ENCODE results near the gene GIPC1.

DNA sequence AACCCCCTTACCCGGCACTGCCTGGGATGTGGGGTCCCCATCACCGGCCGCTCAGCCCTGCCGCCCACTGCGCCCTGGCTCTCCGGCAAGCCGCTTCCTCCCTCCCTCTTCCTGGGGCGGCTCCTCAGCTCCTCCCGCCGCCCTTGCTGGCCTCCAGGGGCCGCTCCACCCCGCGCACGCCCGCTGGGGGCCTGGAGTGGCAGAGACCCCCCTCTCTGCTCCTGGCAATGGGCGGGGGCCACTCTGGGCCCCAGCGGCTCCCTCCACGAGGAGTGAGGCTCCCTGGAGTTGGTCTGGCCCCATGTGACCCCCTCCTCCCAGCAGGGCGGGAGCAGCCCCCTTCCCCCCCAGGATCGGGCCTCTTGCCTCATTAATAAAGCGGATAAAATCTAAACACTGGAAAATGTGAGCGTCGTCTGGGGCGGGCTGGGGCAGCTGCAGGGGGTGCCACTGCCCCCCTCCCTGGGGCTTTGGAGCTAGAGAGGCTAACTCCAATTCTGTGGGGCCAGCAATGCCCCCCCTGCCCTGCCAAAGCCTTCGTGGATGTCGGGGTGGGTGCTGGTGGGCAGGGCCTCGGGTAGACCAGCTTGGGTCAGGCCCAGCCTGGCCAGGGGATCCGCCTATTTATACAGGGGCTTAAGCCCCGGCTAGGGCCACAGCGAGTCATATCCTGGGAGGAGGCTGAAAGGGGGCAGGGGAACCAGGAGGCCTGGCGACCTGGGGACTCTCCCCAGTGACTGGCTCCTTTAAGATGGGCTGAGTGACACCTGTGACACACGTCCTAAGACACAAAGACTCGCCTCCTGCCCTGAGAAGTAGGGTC is 20.5 kb downstream of the GIPC1 start, which contains the start of gene PTGER1:
- TF ChIP-seq, protein P1, sequence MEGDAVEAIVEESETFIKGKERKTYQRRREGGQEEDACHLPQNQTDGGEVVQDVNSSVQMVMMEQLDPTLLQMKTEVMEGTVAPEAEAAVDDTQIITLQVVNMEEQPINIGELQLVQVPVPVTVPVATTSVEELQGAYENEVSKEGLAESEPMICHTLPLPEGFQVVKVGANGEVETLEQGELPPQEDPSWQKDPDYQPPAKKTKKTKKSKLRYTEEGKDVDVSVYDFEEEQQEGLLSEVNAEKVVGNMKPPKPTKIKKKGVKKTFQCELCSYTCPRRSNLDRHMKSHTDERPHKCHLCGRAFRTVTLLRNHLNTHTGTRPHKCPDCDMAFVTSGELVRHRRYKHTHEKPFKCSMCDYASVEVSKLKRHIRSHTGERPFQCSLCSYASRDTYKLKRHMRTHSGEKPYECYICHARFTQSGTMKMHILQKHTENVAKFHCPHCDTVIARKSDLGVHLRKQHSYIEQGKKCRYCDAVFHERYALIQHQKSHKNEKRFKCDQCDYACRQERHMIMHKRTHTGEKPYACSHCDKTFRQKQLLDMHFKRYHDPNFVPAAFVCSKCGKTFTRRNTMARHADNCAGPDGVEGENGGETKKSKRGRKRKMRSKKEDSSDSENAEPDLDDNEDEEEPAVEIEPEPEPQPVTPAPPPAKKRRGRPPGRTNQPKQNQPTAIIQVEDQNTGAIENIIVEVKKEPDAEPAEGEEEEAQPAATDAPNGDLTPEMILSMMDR (IDR thresholded peaks at IDR 0.05): no peak
- TF ChIP-seq POLR2A (IDR thresholded peaks at IDR 0.05): no peak

All from ovary (tissue), 3 donors.